Measurements from ENCODE around the gene MTG1. TPM values are rescaled to one million over a fixed set of nuclear protein-coding genes. Genes with fewer than 3 reads are reported as not detected.

Gene MTG1
- total RNA-seq, 1 donor from 2014 or later = 90.5 TPM

DNA sequence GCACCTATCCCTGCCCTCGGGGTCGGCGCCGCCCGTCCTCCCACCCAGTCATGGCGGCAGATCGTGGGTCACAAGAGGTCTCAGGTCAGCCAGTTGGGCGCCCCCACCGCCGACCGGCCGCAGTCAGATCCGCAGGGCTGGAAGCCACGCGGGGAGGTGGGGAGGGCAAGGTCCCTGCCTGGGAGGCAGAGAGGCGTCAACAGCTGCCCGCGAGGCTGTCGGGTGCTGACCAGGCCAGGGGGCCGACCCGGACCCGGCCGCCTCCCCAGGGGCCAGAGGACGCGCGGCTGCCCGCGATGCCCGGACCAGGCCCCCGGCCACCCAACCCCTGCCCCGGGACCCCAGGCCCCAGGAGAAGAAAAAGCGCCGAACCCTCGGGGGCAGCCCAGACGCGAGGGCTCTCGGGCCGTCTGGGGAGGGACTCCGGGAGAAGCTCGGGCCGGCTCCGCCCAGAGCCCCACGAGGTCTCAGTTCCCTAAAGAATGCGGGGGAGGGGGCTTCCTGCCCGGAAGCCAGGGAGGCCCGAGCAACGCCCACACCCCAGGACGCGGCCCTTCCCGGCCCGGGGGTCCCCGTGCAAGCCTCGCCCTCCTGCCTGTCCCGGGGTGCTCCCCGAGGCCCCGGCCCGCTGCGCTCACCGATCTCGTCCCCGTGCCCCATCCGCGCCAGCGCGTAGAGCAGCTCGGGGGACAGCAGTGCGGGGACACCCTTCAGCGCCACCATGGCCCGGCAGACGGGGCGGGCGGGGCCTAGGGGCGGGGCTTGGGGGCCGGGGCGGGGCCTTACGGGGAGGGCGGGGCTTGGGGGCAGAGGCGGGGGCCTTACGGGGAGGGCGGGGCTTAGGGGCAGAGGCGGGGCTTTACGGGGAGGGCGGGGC is 36.4 kb upstream of the MTG1 start, which contains the start of gene FUOM:
FUOM (minus strand) TSS at position 735 of the 877 bp plus-strand sequence; CDS start at position 723, 12 bp downstream.
- peak in 1 of 2 experiments; percentile 80 for DNase-seq (ENCODE audit: low spot score in 2 of 2, unreplicated experiment in 2 of 2)

DNA sequence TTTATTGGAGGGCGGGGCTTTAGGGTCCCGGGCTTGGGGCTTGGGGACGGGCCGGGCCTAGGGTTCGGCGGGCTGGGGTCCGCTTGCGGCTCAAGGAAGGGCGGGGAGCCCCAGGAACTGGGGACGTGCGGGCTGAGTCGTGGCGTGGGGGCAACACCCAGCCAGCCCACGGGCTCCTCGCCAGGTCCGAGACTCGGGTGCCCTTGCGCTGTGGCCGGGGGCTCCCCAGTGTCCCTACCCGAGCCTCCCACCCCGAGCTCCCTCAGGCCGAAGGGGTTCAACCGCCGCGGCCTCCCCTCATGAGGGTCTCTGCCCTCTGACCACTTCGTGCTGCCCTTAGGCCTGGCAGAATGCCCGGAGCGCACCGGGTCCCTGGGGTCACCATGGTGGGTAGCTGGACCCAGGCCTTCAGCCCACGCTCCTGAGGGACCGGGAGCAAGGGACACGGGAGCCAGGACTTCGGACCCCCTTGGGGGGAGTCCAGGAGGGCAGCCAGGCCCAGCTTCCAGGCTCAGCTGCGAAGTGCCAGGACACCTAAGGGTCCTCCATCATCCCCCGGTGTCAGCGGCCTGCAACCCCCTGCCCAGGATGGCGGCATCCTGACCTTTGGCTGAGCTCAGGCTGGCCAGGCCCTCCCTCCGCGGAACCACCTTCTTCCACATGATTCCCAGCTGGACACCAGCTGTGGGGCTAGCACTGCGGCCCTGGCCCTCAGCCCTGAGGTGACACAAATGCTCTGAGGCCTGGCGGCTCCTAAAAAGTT is 35.6 kb upstream of the MTG1 start:
- H3K9me3 Mint-ChIP-seq = no peaks in the 10 kb centered on the region
- H3K4me3 Mint-ChIP-seq = peak overlapping the region; percentile 22
- peaks cover 11% of the 10 kb centered on the region for H3K36me3 Mint-ChIP-seq
- H3K27ac Mint-ChIP-seq = no peak overlapping the region
- no peak for DNase-seq (ENCODE audit: low spot score in 2 of 2, unreplicated experiment in 2 of 2)
- peaks cover 20% of the 10 kb centered on the region for H3K4me1 Mint-ChIP-seq
- H3K27me3 Mint-ChIP-seq (ENCODE audit: low read depth) = no peaks in the 10 kb centered on the region
- TF ChIP-seq, protein P1, sequence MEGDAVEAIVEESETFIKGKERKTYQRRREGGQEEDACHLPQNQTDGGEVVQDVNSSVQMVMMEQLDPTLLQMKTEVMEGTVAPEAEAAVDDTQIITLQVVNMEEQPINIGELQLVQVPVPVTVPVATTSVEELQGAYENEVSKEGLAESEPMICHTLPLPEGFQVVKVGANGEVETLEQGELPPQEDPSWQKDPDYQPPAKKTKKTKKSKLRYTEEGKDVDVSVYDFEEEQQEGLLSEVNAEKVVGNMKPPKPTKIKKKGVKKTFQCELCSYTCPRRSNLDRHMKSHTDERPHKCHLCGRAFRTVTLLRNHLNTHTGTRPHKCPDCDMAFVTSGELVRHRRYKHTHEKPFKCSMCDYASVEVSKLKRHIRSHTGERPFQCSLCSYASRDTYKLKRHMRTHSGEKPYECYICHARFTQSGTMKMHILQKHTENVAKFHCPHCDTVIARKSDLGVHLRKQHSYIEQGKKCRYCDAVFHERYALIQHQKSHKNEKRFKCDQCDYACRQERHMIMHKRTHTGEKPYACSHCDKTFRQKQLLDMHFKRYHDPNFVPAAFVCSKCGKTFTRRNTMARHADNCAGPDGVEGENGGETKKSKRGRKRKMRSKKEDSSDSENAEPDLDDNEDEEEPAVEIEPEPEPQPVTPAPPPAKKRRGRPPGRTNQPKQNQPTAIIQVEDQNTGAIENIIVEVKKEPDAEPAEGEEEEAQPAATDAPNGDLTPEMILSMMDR (IDR thresholded peaks at IDR 0.05; ENCODE audit: unreplicated experiment) = no peak

More for the DNA sequence above, 36.4 kb upstream of the MTG1 start, which contains the start of gene FUOM:
- TF ChIP-seq, protein P1 (IDR thresholded peaks at IDR 0.05; ENCODE audit: unreplicated experiment) = no peak
- Mint-ChIP-seq H3K4me3 (peak within 1 kb of the TSS; percentile 73), H3K9me3 (no peaks in the 10 kb centered on the region), H3K27me3 (ENCODE audit: low read depth) (no peaks in the 10 kb centered on the region), H3K27ac (peak within 1 kb of the TSS; percentile 77), H3K36me3 (peaks cover 11% of the 10 kb centered on the region), H3K4me1 (peaks cover 20% of the 10 kb centered on the region)

DNA sequence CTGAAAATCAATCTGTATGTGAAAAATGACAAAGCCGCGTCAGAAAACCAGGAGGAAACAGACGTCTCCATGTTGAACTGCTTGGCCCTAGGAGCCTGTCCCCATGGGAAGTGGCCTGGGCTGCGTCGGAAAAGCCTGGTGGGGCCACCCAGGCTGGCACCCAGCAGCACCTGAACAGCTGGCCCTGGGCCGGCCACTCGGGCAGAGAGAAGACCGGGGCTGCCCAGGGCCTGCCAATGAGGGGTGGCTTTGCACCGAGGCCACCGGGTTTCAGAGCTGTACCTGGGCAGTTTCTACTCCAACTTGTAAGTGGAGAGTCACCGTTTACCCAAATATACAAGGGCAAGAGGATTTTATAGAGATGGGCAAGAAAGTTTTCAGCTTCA is 35.0 kb upstream of the MTG1 start:
- peaks cover 20% of the 10 kb centered on the region for H3K4me1 Mint-ChIP-seq
- no peak for DNase-seq (ENCODE audit: low spot score in 2 of 2, unreplicated experiment in 2 of 2)
- no peak overlapping the region for H3K27ac Mint-ChIP-seq
- H3K9me3 Mint-ChIP-seq = no peaks in the 10 kb centered on the region
- peak overlapping the region; percentile 22 for H3K4me3 Mint-ChIP-seq
- no peaks in the 10 kb centered on the region for H3K27me3 Mint-ChIP-seq (ENCODE audit: low read depth)
- TF ChIP-seq, protein P1 (IDR thresholded peaks at IDR 0.05; ENCODE audit: unreplicated experiment) = no peak
- H3K36me3 Mint-ChIP-seq = peaks cover 11% of the 10 kb centered on the region

DNA sequence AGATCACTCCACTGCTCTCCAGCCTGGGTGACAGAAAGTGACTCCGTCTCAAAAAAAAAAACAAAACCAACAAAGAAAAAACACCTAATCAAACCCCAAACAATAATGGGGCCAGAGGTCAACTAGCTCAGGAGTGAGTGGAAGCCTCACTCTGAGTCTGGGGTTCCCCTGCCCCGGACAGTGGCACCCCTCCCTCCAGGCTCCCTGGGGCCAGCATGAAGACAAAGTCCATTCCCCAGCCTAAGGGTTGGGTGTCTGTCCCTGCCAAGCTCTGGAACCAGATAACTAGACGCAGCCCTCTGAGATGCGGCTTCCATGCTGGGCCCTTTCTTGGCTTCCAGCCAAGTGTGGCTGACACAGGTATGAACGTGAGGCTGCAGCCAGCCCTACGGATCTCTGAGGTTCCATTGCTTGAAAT is 34.4 kb upstream of the MTG1 start:
- Mint-ChIP-seq H3K4me3 (no peak overlapping the region), H3K27ac (peak overlapping the region; percentile 84), H3K4me1 (peaks cover 23% of the 10 kb centered on the region), H3K9me3 (no peaks in the 10 kb centered on the region), H3K36me3 (peaks cover 14% of the 10 kb centered on the region), H3K27me3 (ENCODE audit: low read depth) (no peaks in the 10 kb centered on the region)
- DNase-seq (ENCODE audit: low spot score in 2 of 2, unreplicated experiment in 2 of 2) = peak in 1 of 2 experiments; percentile 70
- TF ChIP-seq, protein P1 (IDR thresholded peaks at IDR 0.05; ENCODE audit: unreplicated experiment) = no peak

DNA sequence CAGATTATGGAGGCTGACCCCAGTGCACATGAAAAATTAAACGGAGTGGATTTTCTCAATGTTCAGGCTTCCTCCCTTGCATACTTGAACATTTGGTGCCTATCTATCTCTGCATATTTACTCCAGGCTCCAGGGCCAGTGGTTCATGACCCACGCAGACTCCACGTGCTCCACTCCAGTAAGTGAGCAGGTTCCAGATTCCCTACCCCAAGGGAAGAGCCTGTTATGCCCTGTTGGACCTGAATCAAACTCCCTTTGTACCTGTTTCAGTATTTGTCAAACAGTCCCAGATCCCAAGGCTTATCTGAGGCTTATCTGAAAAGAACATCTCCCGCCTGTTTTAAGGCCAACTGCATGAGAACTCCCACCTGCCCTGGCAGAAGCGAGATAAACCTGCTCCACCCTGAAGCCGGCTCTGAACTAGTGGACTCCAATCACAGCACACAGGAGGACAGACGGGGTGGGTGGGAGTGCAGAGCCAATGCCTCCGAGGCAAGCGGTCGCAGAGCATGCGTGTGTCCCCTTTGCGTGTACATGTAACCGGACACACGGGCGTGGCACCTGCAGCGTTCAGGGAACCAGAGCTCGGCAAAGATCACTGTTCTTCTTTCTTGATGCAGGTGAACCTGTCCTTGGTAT is 33.9 kb upstream of the MTG1 start:
- DNase-seq (ENCODE audit: low spot score in 2 of 2, unreplicated experiment in 2 of 2) = no peak
- TF ChIP-seq, protein P1 (IDR thresholded peaks at IDR 0.05; ENCODE audit: unreplicated experiment) = no peak
- Mint-ChIP-seq H3K27ac (peak overlapping the region; percentile 84), H3K4me1 (peaks cover 26% of the 10 kb centered on the region), H3K27me3 (ENCODE audit: low read depth) (no peaks in the 10 kb centered on the region), H3K9me3 (no peaks in the 10 kb centered on the region), H3K36me3 (peaks cover 17% of the 10 kb centered on the region), H3K4me3 (peak overlapping the region; percentile 30)
